Osteocyte (in vitro differentiated cells): ENCODE data around the gene FAM78A. TPM values are rescaled to one million over a fixed set of nuclear protein-coding genes. Genes with fewer than 3 reads are reported as not detected.

Experiments
- DNase-seq: peaks from one replicate; pipeline ENCODE4 v3.0.0; 2021; ENCODE audit warnings: mixed read lengths; ENCODE audit not compliant: unreplicated experiment; ENCODE audit errors: extremely low spot score
- H3K27ac Mint-ChIP-seq: one replicate; pipeline ENCODE4 v1.8.0; 2021; ENCODE audit warnings: mild to moderate bottlenecking, mixed read lengths; ENCODE audit not compliant: unreplicated experiment
- H3K27me3 Mint-ChIP-seq: one replicate; pipeline ENCODE4 v1.8.0; 2021; ENCODE audit warnings: mixed read lengths; ENCODE audit not compliant: unreplicated experiment
- H3K36me3 Mint-ChIP-seq: one replicate; pipeline ENCODE4 v1.8.0; 2021; ENCODE audit warnings: mixed read lengths; ENCODE audit not compliant: unreplicated experiment
- H3K4me1 Mint-ChIP-seq: one replicate; pipeline ENCODE4 v1.8.0; 2021; ENCODE audit warnings: mixed read lengths; ENCODE audit not compliant: unreplicated experiment
- H3K4me3 Mint-ChIP-seq: one replicate; pipeline ENCODE4 v1.8.0; 2021; ENCODE audit warnings: mild to moderate bottlenecking, moderate library complexity, mixed read lengths; ENCODE audit not compliant: unreplicated experiment
- H3K9me3 Mint-ChIP-seq: one replicate; pipeline ENCODE4 v1.8.0; 2021; ENCODE audit warnings: mixed read lengths; ENCODE audit not compliant: unreplicated experiment
- total RNA-seq: library from RNA; stranded (reverse); gene quantifications from 2 replicates; pipeline ENCODE4 v1.2.1, GENCODE V29; 2021
- TF ChIP-seq, protein P1 (sequence below): fragments of 200-600 bp; sonication (generic); IDR thresholded peaks from 2 replicates; pipeline ENCODE4 v1.5.0; 2021; ENCODE audit warnings: antibody characterized with exemption, mild to moderate bottlenecking, moderate library complexity

FAM78A gene
- total RNA-seq, 1 donor from 2014 or later = 1.0 TPM

DNA sequence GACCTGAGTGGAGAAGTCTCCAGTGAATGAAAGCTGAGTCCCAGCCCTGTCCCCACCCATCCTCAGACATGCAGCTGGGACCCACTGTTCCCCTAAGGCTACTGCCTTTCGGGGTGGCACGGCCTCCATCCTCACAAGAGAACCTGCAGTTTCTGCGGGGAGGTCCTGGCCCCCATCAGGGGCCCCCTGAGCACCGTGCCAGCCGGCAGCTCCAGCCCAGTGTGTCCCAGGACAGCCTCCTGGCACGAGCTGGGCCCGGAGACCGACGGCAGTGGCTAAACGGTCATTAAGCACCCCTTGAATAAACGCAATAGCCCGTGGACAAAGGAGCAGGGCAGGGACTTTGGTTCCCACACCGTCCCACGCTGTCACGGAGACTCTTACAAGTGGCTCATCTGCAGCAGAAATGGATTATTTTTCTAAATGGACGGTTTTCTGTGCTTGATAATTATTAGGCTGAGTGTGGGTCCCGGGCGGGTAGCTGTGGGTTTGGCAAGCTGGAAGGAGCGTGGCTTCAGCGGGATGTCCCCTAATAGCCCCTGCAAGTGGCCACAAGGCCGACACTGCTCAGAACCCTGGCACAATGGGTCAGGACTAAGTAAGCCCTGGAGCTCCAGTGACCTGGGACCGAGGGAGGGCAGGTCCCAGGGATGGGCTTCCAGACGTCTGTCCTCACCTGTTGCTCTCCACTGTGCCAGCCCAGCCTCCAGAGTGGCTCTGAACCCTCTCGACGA lies 17.4 kb downstream of the FAM78A start:
- peaks cover 8% of the 10 kb centered on the region for H3K4me1 Mint-ChIP-seq
- no peak overlapping the region for H3K27ac Mint-ChIP-seq
- TF ChIP-seq, protein P1, sequence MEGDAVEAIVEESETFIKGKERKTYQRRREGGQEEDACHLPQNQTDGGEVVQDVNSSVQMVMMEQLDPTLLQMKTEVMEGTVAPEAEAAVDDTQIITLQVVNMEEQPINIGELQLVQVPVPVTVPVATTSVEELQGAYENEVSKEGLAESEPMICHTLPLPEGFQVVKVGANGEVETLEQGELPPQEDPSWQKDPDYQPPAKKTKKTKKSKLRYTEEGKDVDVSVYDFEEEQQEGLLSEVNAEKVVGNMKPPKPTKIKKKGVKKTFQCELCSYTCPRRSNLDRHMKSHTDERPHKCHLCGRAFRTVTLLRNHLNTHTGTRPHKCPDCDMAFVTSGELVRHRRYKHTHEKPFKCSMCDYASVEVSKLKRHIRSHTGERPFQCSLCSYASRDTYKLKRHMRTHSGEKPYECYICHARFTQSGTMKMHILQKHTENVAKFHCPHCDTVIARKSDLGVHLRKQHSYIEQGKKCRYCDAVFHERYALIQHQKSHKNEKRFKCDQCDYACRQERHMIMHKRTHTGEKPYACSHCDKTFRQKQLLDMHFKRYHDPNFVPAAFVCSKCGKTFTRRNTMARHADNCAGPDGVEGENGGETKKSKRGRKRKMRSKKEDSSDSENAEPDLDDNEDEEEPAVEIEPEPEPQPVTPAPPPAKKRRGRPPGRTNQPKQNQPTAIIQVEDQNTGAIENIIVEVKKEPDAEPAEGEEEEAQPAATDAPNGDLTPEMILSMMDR = no peak
- H3K4me3 Mint-ChIP-seq = no peak overlapping the region
- no peaks in the 10 kb centered on the region for H3K36me3 Mint-ChIP-seq
- H3K9me3 Mint-ChIP-seq = no peaks in the 10 kb centered on the region
- no peaks in the 10 kb centered on the region for H3K27me3 Mint-ChIP-seq
- DNase-seq = no peak

DNA sequence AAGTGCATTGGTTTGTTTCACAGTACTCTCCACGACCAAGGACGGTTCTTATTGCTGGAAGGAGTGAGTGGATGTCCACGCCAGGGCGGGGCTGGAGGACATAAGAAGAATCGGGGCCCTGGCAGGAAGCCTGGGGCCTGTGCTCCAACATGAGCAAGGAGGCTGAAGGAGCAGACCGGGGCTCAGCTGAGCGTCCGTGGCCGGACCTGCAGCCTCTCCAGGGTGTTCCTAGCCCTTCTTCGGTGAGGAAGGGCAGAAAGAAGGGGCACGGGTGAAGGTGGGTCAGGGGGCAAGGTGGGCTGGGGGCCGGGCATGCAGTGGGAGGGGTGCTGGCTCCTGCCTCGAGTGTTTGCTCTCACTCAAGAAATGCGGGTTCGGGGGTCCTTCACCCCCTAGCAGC lies 18.1 kb downstream of the FAM78A start:
- H3K4me3 Mint-ChIP-seq = no peak overlapping the region
- TF ChIP-seq, protein P1 = no peak
- DNase-seq = no peak

DNA sequence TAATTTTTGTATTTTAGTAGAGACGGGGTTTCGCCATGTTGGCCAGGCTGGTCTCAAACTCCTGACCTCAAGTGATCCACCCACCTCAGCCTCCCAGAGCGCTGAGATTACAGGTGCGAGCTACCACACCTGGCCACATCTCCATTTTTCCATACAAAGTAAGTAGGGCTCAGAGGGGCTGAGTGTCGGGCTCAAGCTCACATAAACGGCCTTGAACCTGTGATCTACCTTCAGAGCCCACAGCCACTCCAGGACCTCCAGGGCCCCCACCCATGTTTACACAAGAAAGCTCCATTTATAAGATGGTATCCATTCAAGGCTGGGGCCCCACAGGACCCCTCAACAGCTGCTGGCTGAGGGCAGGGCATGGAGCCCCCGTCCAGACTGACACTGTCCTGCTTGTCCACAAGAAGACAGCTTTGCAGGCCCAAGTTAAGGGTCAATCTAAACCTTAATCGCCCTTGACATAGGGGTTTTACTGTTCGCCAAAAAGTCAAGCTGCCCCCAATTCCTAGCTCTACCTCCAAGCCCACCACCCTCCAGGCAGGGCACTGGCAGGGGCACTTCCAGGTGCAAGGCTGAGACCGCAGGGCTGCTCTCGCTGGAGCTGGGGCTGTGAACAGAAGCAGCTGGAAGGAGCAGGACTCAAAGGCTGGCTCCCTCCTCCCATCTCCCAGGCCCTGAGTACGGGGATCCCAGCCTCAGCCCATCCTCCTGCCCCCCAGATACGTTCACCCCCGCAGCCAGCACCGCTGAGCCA lies 18.9 kb downstream of the FAM78A start:
- Mint-ChIP-seq H3K4me1 (peaks cover 8% of the 10 kb centered on the region), H3K9me3 (no peaks in the 10 kb centered on the region), H3K27ac (no peak overlapping the region), H3K36me3 (no peaks in the 10 kb centered on the region), H3K27me3 (no peaks in the 10 kb centered on the region), H3K4me3 (no peak overlapping the region)
- TF ChIP-seq, protein P1 = no peak
- DNase-seq = no peak

More for the DNA sequence above, 18.1 kb downstream of the FAM78A start:
- Mint-ChIP-seq H3K4me1 (peaks cover 8% of the 10 kb centered on the region), H3K9me3 (no peaks in the 10 kb centered on the region), H3K27me3 (no peaks in the 10 kb centered on the region), H3K36me3 (no peaks in the 10 kb centered on the region), H3K27ac (no peak overlapping the region)

DNA sequence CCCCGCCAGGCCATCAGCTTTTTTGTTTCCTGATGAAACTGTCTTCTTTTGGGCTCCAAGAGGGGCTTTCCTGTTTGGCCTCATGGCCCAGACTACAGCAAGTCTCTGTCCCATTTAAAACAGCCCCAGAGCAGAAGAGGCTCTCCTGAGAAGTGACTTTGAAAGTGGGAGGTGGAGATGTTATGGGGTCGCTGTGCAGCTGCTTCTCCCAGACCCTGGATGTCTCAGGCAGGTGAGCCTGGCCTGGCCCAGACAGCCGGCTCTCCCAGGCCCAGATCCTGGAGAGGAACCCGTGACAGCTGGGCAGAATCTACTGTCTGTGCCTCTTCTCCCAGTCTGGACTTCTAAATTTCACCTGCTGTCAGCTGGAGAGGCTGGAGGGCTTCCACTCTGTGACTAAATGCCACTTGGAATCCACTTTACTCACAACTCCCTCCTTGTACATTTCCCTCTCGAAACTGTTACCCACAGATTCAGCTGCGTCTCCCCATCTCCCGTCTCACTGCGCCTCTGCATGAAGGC lies 20.6 kb downstream of the FAM78A start:
- DNase-seq = no peak
- H3K4me1 Mint-ChIP-seq = peaks cover 8% of the 10 kb centered on the region
- no peaks in the 10 kb centered on the region for H3K36me3 Mint-ChIP-seq
- H3K27me3 Mint-ChIP-seq = no peaks in the 10 kb centered on the region
- H3K4me3 Mint-ChIP-seq = no peak overlapping the region
- H3K9me3 Mint-ChIP-seq = no peaks in the 10 kb centered on the region
- TF ChIP-seq, protein P1 = no peak
- no peak overlapping the region for H3K27ac Mint-ChIP-seq

DNA sequence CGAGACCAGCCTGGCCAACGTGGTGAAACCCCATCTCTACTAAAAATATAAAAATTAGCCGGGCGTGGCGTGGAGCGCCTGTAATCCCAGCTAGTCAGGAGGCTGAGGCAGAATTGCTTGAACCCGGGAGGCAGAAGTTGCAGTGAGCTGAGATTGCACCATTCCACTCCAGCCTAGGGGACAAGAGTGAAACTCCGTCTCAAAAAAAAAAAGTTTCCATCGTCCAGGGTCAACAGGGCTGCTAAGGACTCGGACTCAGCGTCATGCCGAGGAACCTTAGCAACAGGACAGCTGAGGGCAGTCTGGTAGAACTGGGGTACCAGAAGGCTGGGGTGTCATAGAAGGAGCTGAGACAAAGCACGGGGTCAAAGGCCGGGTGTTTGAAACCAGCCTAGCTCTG lies 21.7 kb downstream of the FAM78A start:
- TF ChIP-seq, protein P1 = no peak
- H3K4me1 Mint-ChIP-seq = peaks cover 8% of the 10 kb centered on the region
- no peak for DNase-seq
- no peaks in the 10 kb centered on the region for H3K9me3 Mint-ChIP-seq
- no peaks in the 10 kb centered on the region for H3K27me3 Mint-ChIP-seq
- no peaks in the 10 kb centered on the region for H3K36me3 Mint-ChIP-seq
- no peak overlapping the region for H3K4me3 Mint-ChIP-seq
- no peak overlapping the region for H3K27ac Mint-ChIP-seq
